GM21717 (cell line): ENCODE data around the gene PDZD2.

ENCODE experiments used
- ATAC-seq: cut with Tn5 transposase; IDR thresholded peaks from one replicate; pipeline ENCODE4 v1.9.1; 2021; ENCODE audit warnings: mild to moderate bottlenecking, moderate library complexity; ENCODE audit not compliant: unreplicated experiment

The PDZD2 gene

GRCh38 chr5:32155211-32155610, 516.3 kb downstream of the PDZD2 start:
- ATAC-seq, result no peak

GRCh38 chr5:32156635-32157034, 517.7 kb downstream of the PDZD2 start:
- ATAC-seq, result no peak

GRCh38 chr5:32157078-32157477, 518.1 kb downstream of the PDZD2 start:
- ATAC-seq, result no peak

- ATAC-seq, result no peak
Measured at GRCh38 chr5:32158679-32158975, 519.7 kb downstream of the PDZD2 start.

- no peak for ATAC-seq
Measured at GRCh38 chr5:32159328-32160072, 520.6 kb downstream of the PDZD2 start.

GRCh38 chr5:32160228-32160627, 521.3 kb downstream of the PDZD2 start:
- no peak for ATAC-seq
